SK-N-SH treated with all-trans-retinoic acid at 6 μM for 48 hours (cell line): Measurements from ENCODE around the gene ARVCF.
A peak's percentile ranks its signal among the peaks of the same experiment; 100 is the strongest.

Experiments used
- ATAC-seq: fragments of 200-7000 bp; cut with Tn5 transposase; 3 replicates; pipeline ENCODE4 v1.9.1; 2020; ENCODE audit warnings: mild to moderate bottlenecking, moderate library complexity
- ARNTL ChIP-seq: fragments of 450-650 bp; formaldehyde crosslinking; IDR thresholded peaks from 2 replicates; pipeline ENCODE4 v1.5.0; 2020; ENCODE audit warnings: low read depth, mild to moderate bottlenecking, moderate library complexity, borderline replicate concordance
- BACH2 ChIP-seq: fragments of 250-450 bp; sonication (Bioruptor Pico); IDR thresholded peaks from 2 replicates; pipeline ENCODE4 v1.9.0; 2021; ENCODE audit warnings: mild to moderate bottlenecking, borderline replicate concordance
- CSDC2 ChIP-seq: fragments of 250-450 bp; sonication (Bioruptor Pico); IDR thresholded peaks from 2 replicates; pipeline ENCODE4 v1.5.0; 2020; ENCODE audit warnings: mild to moderate bottlenecking, moderate library complexity
- ESRRG ChIP-seq: fragments of 250-450 bp; sonication (Bioruptor Pico); IDR thresholded peaks from 2 replicates; pipeline ENCODE4 v1.6.1; 2021; ENCODE audit warnings: mild to moderate bottlenecking
- ISL1 ChIP-seq: fragments of 250-450 bp; sonication (Bioruptor Pico); IDR thresholded peaks from 2 replicates; pipeline ENCODE4 v2.1.2; 2022; ENCODE audit warnings: mild to moderate bottlenecking, moderate library complexity
- OSR1 ChIP-seq: fragments of 250-450 bp; sonication (Bioruptor Pico); IDR thresholded peaks from 2 replicates; pipeline ENCODE4 v1.8.0; 2022; ENCODE audit warnings: moderate library complexity, mild to moderate bottlenecking, inconsistent platforms
- RARB ChIP-seq: fragments of 250-450 bp; sonication (Bioruptor Pico); IDR thresholded peaks from 2 replicates; pipeline ENCODE4 v1.8.0; 2021; ENCODE audit warnings: mild to moderate bottlenecking, moderate library complexity
- SNAI2 ChIP-seq: fragments of 250-450 bp; sonication (Bioruptor Pico); IDR thresholded peaks from 2 replicates; pipeline ENCODE4 v1.5.0; 2020; ENCODE audit warnings: mild to moderate bottlenecking, moderate library complexity
- TCF4 ChIP-seq: fragments of 250-450 bp; sonication (Bioruptor Pico); IDR thresholded peaks from 2 replicates; pipeline ENCODE4 v1.8.0; 2021; ENCODE audit warnings: mild to moderate bottlenecking, moderate library complexity, borderline replicate concordance
- TOX ChIP-seq: fragments of 250-450 bp; sonication (Bioruptor Pico); IDR thresholded peaks from 2 replicates; pipeline ENCODE4 v1.8.0; 2021; ENCODE audit warnings: mild to moderate bottlenecking, moderate library complexity, borderline replicate concordance
- ZC3H10 ChIP-seq: fragments of 250-450 bp; sonication (Bioruptor Pico); IDR thresholded peaks from 2 replicates; pipeline ENCODE4 v1.5.1; 2021; ENCODE audit warnings: mild to moderate bottlenecking, moderate library complexity
- ZFP3 ChIP-seq: fragments of 250-450 bp; sonication (Bioruptor Pico); IDR thresholded peaks from 2 replicates; pipeline ENCODE4 v1.5.0; 2020; ENCODE audit warnings: mild to moderate bottlenecking, moderate library complexity
- ZFP30 ChIP-seq: fragments of 450-650 bp; formaldehyde crosslinking; IDR thresholded peaks from 2 replicates; pipeline ENCODE4 v1.5.0; 2022; ENCODE audit warnings: mild to moderate bottlenecking, moderate library complexity
- ZNF70 ChIP-seq: fragments of 450-650 bp; formaldehyde crosslinking; IDR thresholded peaks from 2 replicates; pipeline ENCODE4 v1.5.0; 2020; ENCODE audit warnings: mild to moderate bottlenecking, moderate library complexity
- ZNF8 ChIP-seq: fragments of 450-650 bp; formaldehyde crosslinking; IDR thresholded peaks from 2 replicates; pipeline ENCODE4 v1.5.0; 2020; ENCODE audit warnings: mild to moderate bottlenecking, moderate library complexity
- TF ChIP-seq, protein P1 (sequence below): fragments of 250-450 bp; sonication (Bioruptor Pico); IDR thresholded peaks from 2 replicates; pipeline ENCODE4 v1.8.0; 2021; ENCODE audit warnings: low read depth, mild to moderate bottlenecking, moderate library complexity, borderline replicate concordance
- TF ChIP-seq, protein P2 (sequence below): fragments of 250-450 bp; sonication (Bioruptor Pico); IDR thresholded peaks from 2 replicates; pipeline ENCODE4 v1.5.0; 2020; ENCODE audit warnings: mild to moderate bottlenecking, moderate library complexity

The ARVCF gene

DNA sequence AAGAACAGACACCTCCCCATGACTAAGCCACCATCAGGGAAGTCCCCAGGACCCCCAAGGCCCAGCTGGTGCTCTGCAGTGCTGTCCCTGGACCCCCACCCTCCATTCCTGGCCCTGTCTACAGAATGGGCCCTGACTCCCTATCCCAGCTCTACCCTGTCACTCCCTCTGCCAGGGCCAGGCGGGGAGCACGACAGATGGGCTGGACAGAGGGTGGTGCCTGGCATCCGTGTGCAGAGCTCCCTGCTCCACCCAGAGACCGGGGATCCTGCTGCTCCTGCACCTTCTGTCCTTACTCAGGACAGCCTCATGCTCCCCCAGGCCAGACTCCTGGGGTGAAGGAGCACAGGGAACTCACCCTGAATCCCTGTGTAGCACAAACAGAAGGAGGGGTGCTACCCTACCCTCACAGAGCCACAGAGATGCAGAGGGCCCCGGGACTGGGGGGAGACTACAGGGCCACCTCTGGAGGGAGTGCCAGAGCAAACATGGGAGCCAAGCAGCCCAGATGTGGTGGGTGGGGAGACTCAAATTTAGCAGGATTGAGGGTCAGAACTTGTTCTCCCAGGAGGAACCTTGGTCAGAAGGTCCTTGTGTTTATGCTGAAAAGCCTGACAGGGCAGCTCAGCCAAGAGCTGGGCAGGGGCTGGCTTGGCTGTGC, 2.0 kb downstream of the ARVCF start:
- no peak for TF ChIP-seq ZFP3
- no peak for TF ChIP-seq ZNF70 (CRISPR knock-in tag)
- no peak for TF ChIP-seq OSR1 (CRISPR knock-in tag)
- no peak for TF ChIP-seq CSDC2 (CRISPR knock-in tag)
- no peak for TF ChIP-seq TOX (CRISPR knock-in tag)
- TF ChIP-seq TCF4 (CRISPR knock-in tag), result no peak
- TF ChIP-seq RARB (CRISPR knock-in tag), result no peak
- no peak for TF ChIP-seq ESRRG (CRISPR knock-in tag)
- no peak for TF ChIP-seq ZFP30 (CRISPR knock-in tag)
- TF ChIP-seq, all 23 proteins: peak for 0
- no peak for ATAC-seq

DNA sequence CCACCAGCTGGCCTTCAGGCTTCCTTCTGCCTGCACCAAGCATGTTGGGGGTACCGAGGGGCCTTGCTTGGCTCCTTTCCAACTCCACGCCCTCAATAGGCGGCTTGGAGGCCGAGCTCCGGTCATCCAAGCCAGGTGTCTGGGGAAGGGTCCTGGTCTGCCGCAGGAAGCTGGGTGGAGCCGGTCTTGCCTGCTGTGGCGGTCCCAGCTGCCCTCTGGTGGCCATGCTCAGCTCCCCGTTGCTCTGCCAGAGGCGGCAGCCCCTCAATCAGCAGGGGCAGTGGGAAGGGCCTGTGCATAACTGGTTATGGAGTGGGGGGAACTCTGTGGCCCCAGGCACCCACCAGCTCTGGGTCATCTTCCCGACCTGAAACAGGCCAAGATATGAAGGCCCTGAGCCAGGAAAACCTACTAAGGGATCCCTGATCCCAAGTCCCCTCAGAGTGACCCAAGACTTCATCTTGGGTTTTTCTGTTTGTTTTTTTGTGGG, 3.2 kb downstream of the ARVCF start:
- ATAC-seq, result peak; percentile 79
- TF ChIP-seq ESRRG (CRISPR knock-in tag) (0 out of 2 replicates have a peak, but pooled peaks have one; percentile 18), BACH2 (no peak), ZNF70 (CRISPR knock-in tag) (0 out of 2 replicates have a peak, but pooled peaks have one; percentile 8), ARNTL (CRISPR knock-in tag) (no peak)

DNA sequence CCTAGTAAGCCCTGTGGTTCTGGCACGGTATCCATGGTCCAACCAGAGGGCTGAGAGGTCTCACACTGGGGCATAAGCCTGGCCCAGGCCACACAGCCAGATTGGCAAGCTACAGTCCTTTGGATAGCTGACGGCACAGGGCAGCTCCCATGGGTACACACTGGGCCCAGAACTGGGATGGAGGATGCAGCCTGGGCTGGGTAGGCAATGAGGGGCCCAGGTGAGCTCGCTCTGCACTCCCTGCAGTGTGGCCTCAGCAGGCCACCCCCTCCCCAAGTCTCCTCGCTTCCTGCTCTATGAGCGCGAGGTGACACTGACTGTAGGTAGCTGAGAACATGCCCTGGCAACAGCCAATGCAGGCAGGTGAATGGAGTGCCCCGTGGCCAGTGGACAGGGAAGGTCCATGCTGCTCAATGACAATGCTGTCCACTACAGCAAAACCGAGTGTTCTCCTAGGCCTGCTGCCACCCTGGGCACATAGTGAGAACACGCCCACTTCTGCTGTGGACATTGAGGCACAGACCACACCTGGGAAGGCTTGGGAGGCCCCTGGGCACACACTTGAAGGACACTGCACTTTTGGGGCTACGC, 3.8 kb downstream of the ARVCF start:
- ATAC-seq, result no peak
- TF ChIP-seq ZC3H10 (CRISPR knock-in tag), result no peak
- TF ChIP-seq CSDC2 (CRISPR knock-in tag), result no peak
- no peak for TF ChIP-seq RARB (CRISPR knock-in tag)
- no peak for TF ChIP-seq ZFP30 (CRISPR knock-in tag)

DNA sequence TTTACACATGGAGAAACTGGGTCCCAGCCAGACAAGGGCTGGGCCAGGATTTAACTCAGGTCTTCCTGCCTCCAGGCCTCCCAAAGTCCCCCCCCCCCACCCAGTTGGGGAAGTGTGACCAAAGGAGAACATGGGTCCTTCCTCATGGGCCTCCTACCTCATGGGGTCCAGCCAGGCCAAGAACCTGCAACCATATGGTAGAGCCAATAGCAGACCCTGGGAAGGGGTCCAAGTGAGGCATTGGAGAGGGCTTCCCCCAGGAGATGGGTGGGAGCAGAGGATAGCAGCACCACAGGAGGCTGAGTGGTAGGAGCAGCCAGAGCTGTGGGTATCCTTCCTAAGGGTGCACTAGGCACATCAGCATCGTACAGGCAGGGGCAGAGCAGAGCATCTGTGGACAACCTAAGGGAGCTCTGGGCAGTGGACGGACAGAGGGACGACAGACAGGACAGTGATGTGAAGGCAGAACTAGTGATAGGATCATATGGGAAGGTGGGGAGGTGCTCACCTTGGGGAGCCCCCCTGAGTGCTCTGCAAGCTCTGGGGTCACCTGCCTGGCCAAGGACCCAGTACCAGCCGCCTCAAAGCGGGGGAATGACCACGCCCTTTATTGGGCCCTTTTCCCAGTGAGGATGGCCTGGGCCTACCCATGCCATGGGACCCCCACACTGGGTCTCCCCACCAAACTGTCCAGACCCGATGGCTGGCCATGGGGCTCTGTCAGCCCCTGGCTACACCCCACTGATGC, 4.5 kb downstream of the ARVCF start:
- no peak for ATAC-seq
- no peak for TF ChIP-seq ISL1 (CRISPR knock-in tag)
- TF ChIP-seq SNAI2 (CRISPR knock-in tag), result no peak
- no peak for TF ChIP-seq ZC3H10 (CRISPR knock-in tag)
- TF ChIP-seq OSR1 (CRISPR knock-in tag), result no peak
- no peak for TF ChIP-seq ZFP3
- TF ChIP-seq, protein P1, sequence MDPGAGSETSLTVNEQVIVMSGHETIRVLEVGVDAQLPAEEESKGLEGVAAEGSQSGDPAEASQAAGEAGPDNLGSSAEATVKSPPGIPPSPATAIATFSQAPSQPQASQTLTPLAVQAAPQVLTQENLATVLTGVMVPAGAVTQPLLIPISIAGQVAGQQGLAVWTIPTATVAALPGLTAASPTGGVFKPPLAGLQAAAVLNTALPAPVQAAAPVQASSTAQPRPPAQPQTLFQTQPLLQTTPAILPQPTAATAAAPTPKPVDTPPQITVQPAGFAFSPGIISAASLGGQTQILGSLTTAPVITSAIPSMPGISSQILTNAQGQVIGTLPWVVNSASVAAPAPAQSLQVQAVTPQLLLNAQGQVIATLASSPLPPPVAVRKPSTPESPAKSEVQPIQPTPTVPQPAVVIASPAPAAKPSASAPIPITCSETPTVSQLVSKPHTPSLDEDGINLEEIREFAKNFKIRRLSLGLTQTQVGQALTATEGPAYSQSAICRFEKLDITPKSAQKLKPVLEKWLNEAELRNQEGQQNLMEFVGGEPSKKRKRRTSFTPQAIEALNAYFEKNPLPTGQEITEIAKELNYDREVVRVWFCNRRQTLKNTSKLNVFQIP, result no peak
- TF ChIP-seq ZNF70 (CRISPR knock-in tag), result no peak
- TF ChIP-seq CSDC2 (CRISPR knock-in tag), result no peak
- TF ChIP-seq RARB (CRISPR knock-in tag), result no peak
- TF ChIP-seq ZNF8 (CRISPR knock-in tag), result no peak
- TF ChIP-seq ZFP30 (CRISPR knock-in tag), result no peak

DNA sequence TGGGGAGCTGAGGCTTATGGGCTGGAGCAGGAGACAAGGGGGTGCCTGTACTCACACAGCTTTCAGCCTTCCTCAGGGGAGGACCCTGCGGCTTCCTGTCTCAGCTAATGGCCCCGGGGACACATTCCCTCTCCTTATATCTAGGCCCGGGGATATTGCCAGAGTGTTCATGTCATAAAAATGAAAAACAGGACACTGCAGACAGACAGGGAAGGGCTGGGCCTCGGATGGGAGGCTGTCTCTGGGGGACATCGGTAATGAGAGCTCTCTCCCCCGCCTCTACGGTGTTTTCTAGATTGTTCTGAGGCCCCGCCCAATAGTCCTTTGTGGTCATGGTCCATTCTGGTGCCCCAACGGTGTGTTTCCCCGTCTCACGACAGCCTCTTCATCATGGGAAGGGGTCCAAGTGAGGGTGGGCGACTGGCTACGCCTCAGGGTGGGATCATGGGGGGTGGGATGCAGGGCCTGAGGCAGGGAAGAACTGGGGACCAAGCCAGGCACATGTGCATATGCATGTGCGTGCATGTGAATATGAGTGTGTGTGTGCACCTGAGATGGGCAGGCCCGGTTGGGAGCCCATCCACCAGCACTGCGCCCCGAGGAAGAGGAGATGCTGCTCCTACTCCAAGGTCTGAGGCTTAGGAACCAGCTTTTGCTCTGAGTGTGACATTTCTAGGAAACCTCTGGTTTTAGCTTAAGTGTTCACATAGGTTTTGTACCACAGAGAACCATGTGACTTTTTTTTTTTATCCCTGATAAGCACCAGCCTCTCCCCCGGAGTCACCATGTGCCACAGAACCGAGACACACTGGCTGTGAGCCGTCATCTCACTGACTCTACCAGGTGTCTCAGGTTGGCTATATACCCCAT, 5.3 kb downstream of the ARVCF start:
- TF ChIP-seq CSDC2 (CRISPR knock-in tag), result no peak
- TF ChIP-seq OSR1 (CRISPR knock-in tag), result no peak
- no peak for TF ChIP-seq BACH2
- no peak for TF ChIP-seq ZNF8 (CRISPR knock-in tag)
- ATAC-seq, result no peak

DNA sequence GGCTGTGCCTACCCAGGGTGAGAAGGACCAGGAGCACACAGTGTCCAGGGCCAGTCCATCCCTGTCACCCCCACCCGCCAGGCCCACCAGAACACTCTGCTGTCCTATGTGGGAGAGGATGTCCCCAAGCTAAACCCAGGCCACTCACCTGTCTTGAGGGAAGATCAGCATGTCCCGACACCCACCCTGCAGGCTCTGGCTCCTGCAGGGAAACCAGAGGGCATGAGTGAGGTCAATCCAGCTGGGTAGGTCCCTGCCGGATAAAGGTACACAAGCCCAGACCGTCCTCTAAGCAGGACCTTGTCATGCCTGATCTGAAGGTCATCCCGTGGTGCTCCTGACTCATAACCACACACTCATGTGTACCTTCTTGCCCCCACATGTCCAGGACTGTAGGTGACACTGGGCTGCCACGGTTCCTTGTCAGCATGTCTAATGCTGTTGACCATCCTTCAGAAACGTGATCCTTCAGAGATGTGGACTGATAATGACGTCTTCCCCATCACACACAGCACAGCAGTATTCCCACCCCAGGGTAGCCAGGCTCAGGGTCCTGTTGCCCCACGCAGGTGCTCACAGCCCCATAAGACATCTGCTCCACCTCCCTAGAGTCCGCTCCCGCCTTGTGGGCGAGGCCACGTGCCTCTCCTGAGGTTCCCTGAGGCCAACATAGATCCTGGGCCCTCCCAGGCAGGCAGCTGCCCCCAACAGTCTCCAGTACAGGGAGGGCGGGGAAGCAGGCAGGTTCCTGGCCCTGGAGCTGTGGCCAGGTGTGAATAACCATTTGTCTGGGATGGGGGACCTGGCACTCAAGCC, 6.1 kb downstream of the ARVCF start:
- no peak for ATAC-seq
- TF ChIP-seq RARB (CRISPR knock-in tag) (no peak), BACH2 (no peak), ISL1 (CRISPR knock-in tag) (no peak)
- TF ChIP-seq, protein P2, sequence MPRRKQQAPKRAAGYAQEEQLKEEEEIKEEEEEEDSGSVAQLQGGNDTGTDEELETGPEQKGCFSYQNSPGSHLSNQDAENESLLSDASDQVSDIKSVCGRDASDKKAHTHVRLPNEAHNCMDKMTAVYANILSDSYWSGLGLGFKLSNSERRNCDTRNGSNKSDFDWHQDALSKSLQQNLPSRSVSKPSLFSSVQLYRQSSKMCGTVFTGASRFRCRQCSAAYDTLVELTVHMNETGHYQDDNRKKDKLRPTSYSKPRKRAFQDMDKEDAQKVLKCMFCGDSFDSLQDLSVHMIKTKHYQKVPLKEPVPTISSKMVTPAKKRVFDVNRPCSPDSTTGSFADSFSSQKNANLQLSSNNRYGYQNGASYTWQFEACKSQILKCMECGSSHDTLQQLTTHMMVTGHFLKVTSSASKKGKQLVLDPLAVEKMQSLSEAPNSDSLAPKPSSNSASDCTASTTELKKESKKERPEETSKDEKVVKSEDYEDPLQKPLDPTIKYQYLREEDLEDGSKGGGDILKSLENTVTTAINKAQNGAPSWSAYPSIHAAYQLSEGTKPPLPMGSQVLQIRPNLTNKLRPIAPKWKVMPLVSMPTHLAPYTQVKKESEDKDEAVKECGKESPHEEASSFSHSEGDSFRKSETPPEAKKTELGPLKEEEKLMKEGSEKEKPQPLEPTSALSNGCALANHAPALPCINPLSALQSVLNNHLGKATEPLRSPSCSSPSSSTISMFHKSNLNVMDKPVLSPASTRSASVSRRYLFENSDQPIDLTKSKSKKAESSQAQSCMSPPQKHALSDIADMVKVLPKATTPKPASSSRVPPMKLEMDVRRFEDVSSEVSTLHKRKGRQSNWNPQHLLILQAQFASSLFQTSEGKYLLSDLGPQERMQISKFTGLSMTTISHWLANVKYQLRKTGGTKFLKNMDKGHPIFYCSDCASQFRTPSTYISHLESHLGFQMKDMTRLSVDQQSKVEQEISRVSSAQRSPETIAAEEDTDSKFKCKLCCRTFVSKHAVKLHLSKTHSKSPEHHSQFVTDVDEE, result no peak
